Neural progenitor cell (in vitro differentiated cells): ENCODE measurements around the gene GGTLC1. TPM values are rescaled to one million over a fixed set of nuclear protein-coding genes. Genes with fewer than 3 reads are reported as not detected.

Experiments
- DNase-seq: peaks from one replicate; pipeline ENCODE4 v3.0.0-alpha.2; 2016; ENCODE audit warnings: low spot score
- H2AFZ ChIP-seq: fragments of 200-600 bp; sonication (generic); replicated peaks from 2 replicates; pipeline ENCODE4 v1.6.1; 2016; ENCODE audit warnings: antibody characterized with exemption
- H3F3A ChIP-seq: fragments of 200-600 bp; sonication (generic); 2 replicates; pipeline ENCODE4 v1.6.1; 2016; ENCODE audit warnings: antibody characterized with exemption, low read depth
- H3K27ac ChIP-seq: fragments of 200-600 bp; sonication (generic); 2 replicates; pipeline ENCODE4 v1.5.1; 2016; ENCODE audit warnings: mild to moderate bottlenecking
- H3K27me3 ChIP-seq: fragments of 200-600 bp; sonication (generic); 2 replicates; pipeline ENCODE4 v1.6.1; 2016; ENCODE audit warnings: mild to moderate bottlenecking, moderate library complexity
- H3K36me3 ChIP-seq: fragments of 200-600 bp; sonication (generic); 2 replicates; pipeline ENCODE4 v1.5.1; 2016
- H3K4me1 ChIP-seq: fragments of 200-600 bp; sonication (generic); 2 replicates; pipeline ENCODE4 v1.6.1; 2016; ENCODE audit warnings: mixed run types
- H3K4me2 ChIP-seq: fragments of 200-600 bp; sonication (generic); 2 replicates; pipeline ENCODE4 v1.6.1; 2016
- H3K4me3 ChIP-seq: fragments of 200-600 bp; sonication (generic); 2 replicates; pipeline ENCODE4 v1.5.1; 2016
- H3K79me2 ChIP-seq: fragments of 200-600 bp; sonication (generic); 2 replicates; pipeline ENCODE4 v1.6.1; 2016; ENCODE audit warnings: low read depth
- H3K9ac ChIP-seq: fragments of 200-600 bp; sonication (generic); 2 replicates; pipeline ENCODE4 v1.6.1; 2016
- H3K9me3 ChIP-seq: fragments of 200-600 bp; sonication (generic); 2 replicates; pipeline ENCODE4 v1.5.1; 2016; ENCODE audit warnings: low read depth
- H4K20me1 ChIP-seq: fragments of 200-600 bp; sonication (generic); 2 replicates; pipeline ENCODE4 v1.6.1; 2016; ENCODE audit warnings: low read depth
- H3K27ac Mint-ChIP-seq: 3 replicates; pipeline ENCODE4 v1.8.0; 2021; ENCODE audit warnings: mixed read lengths
- H3K27me3 Mint-ChIP-seq: 2 replicates; pipeline ENCODE4 v1.8.0; 2022; ENCODE audit warnings: low read depth, mild to moderate bottlenecking, inconsistent platforms, moderate library complexity, mixed read lengths; ENCODE audit not compliant: insufficient read depth
- H3K36me3 Mint-ChIP-seq: 3 replicates; pipeline ENCODE4 v1.8.0; 2021; ENCODE audit warnings: mixed read lengths
- H3K4me1 Mint-ChIP-seq: 3 replicates; pipeline ENCODE4 v1.8.0; 2021; ENCODE audit warnings: mixed read lengths
- H3K4me3 Mint-ChIP-seq: 3 replicates; pipeline ENCODE4 v1.8.0; 2021; ENCODE audit warnings: mild to moderate bottlenecking, moderate library complexity, mixed read lengths
- H3K9me3 Mint-ChIP-seq: 3 replicates; pipeline ENCODE4 v1.8.0; 2020; ENCODE audit warnings: mixed read lengths
- CTCF ChIP-seq: fragments of 200-600 bp; sonication (generic); IDR thresholded peaks from 2 replicates; pipeline ENCODE4 v1.5.1; 2017; ENCODE audit warnings: antibody characterized with exemption, mild to moderate bottlenecking
- EZH2 ChIP-seq: fragments of 200-600 bp; sonication (generic); IDR thresholded peaks from 2 replicates; pipeline ENCODE4 v1.6.1; 2017; ENCODE audit warnings: antibody characterized with exemption, mild to moderate bottlenecking, moderate library complexity
- EZH2phosphoT487 ChIP-seq: fragments of 200-600 bp; sonication (generic); IDR thresholded peaks from 2 replicates; pipeline ENCODE4 v1.6.1; 2017; ENCODE audit warnings: antibody characterized with exemption
- total RNA-seq: library from RNA; depleted of rRNA; stranded (reverse); fragments of >200 nt; gene quantifications from 2 replicates; pipeline ENCODE4 v1.2.3, GENCODE V29; 2015; ENCODE audit warnings: low replicate concordance

GGTLC1 gene
- not detected in 2 replicates for total RNA-seq

- no peaks in the 10 kb centered on the region for H3K9me3 Mint-ChIP-seq
- H3F3A ChIP-seq, result no peaks in the 10 kb centered on the region
- H3K36me3 ChIP-seq, result no peaks in the 10 kb centered on the region
- TF ChIP-seq CTCF, result no peak
- TF ChIP-seq EZH2, result no peak
- TF ChIP-seq EZH2phosphoT487, result no peak
- no peak within 1 kb of the TSS for H3K4me3 ChIP-seq
- H3K4me1 Mint-ChIP-seq, result no peaks in the 10 kb centered on the region
- H3K36me3 Mint-ChIP-seq, result no peaks in the 10 kb centered on the region
- H3K27me3 ChIP-seq, result no peaks in the 10 kb centered on the region
- peaks cover 2% of the 10 kb centered on the region for H3K27me3 Mint-ChIP-seq
- no peaks in the 10 kb centered on the region for H4K20me1 ChIP-seq
- no peak for DNase-seq
- H2AFZ ChIP-seq, result no peak within 1 kb of the TSS
- no peaks in the 10 kb centered on the region for H3K4me1 ChIP-seq
- no peak within 1 kb of the TSS for H3K27ac Mint-ChIP-seq
- no peak within 1 kb of the TSS for H3K9ac ChIP-seq
- no peak within 1 kb of the TSS for H3K27ac ChIP-seq
- H3K79me2 ChIP-seq, result no peaks in the 10 kb centered on the region
- H3K9me3 ChIP-seq, result no peaks in the 10 kb centered on the region
- no peak within 1 kb of the TSS for H3K4me2 ChIP-seq
- no peak within 1 kb of the TSS for H3K4me3 Mint-ChIP-seq
These were observed at the start of gene GGTLC1 for GRCh38 chr20:23988561-23988960. GGTLC1 (minus strand) TSS chr20:23988779; CDS start chr20:23986611, 2,168 bp downstream.

DNA sequence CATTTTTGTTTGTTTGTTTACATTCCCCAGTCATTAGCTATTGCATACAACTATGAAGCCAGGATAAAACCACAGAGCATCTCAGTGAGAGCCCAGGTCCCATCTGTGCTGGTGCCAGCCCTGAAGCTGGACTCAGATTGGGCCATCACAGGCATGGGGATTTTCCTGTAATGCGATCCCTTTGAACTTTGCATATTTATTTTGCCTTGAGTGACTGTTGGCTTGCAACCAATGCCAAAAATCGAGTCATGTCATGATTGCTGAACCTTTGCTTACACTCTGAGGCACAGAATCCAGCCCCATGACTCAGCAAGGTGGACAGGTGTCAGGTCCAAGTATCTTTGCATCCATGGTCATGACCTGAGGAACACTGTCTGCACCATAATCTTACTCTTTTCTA, 46.2 kb upstream of the GGTLC1 start:
- H3K79me2 ChIP-seq, result no peaks in the 10 kb centered on the region
- Mint-ChIP-seq H3K27ac (no peak overlapping the region), H3K27me3 (peaks cover 2% of the 10 kb centered on the region), H3K4me1 (no peaks in the 10 kb centered on the region), H3K4me3 (no peak overlapping the region), H3K9me3 (peaks cover 2% of the 10 kb centered on the region), H3K36me3 (no peaks in the 10 kb centered on the region)
- H2AFZ ChIP-seq, result no peak overlapping the region
- no peaks in the 10 kb centered on the region for H3K36me3 ChIP-seq
- TF ChIP-seq EZH2 (no peak), EZH2phosphoT487 (no peak), CTCF (no peak)
- H3K27ac ChIP-seq, result no peak overlapping the region
- DNase-seq, result no peak
- no peak overlapping the region for H3K4me2 ChIP-seq
- no peak overlapping the region for H3K9ac ChIP-seq
- no peaks in the 10 kb centered on the region for H3F3A ChIP-seq
- no peaks in the 10 kb centered on the region for H4K20me1 ChIP-seq
- no peak overlapping the region for H3K4me3 ChIP-seq
- no peaks in the 10 kb centered on the region for H3K27me3 ChIP-seq
- H3K9me3 ChIP-seq, result no peaks in the 10 kb centered on the region
- no peaks in the 10 kb centered on the region for H3K4me1 ChIP-seq

DNA sequence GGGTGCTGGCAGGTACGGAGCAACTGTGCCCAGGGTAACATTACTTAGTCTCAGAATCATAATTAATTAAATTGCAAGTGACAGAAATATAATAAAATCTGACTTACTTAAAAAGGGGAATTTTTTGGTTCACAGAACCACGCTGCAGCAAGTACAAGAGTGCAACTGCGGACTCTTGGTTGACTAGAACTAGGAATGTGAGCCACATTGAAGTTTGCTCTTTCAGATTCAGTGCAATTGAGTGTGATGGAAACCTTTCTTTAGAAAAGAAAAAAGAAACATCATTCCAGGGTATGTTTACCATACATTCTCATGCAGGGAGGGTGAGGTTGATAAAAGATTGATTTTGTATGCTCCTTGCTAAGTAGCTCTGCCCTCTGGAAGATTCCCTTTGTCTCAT, 45.0 kb upstream of the GGTLC1 start:
- no peak overlapping the region for H3K4me3 Mint-ChIP-seq
- H3K36me3 ChIP-seq, result no peaks in the 10 kb centered on the region
- no peak overlapping the region for H3K27ac ChIP-seq
- TF ChIP-seq CTCF (no peak), EZH2phosphoT487 (no peak), EZH2 (no peak)
- H3K4me2 ChIP-seq, result no peak overlapping the region
- H3K9me3 ChIP-seq, result no peaks in the 10 kb centered on the region
- H3K4me1 ChIP-seq, result no peaks in the 10 kb centered on the region
- no peaks in the 10 kb centered on the region for H3K4me1 Mint-ChIP-seq
- no peaks in the 10 kb centered on the region for H3K27me3 ChIP-seq
- no peak overlapping the region for H2AFZ ChIP-seq
- no peak for DNase-seq
- no peaks in the 10 kb centered on the region for H3F3A ChIP-seq
- H3K9me3 Mint-ChIP-seq, result peaks cover 2% of the 10 kb centered on the region
- no peak overlapping the region for H3K27ac Mint-ChIP-seq
- no peaks in the 10 kb centered on the region for H4K20me1 ChIP-seq
- peaks cover 2% of the 10 kb centered on the region for H3K27me3 Mint-ChIP-seq
- no peaks in the 10 kb centered on the region for H3K79me2 ChIP-seq
- H3K36me3 Mint-ChIP-seq, result no peaks in the 10 kb centered on the region
- H3K4me3 ChIP-seq, result no peak overlapping the region
- no peak overlapping the region for H3K9ac ChIP-seq

DNA sequence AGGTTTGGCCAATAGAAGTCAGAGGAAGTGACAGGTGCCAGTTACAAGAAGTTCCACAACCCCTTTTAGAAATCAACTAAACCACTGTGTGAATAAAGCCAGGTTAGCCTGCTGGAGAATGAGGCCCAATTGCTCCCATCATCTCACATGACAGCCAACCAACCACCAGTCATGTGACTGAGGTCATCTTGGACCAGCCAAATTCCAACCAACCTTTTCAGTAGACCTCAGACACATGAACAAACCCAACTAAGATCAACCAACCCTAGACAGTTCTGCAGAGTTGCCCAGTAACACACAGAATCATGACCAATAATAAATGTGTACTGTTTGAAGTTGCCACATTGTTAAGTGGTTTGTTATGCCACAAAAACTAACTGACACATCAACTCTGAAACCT, 44.6 kb upstream of the GGTLC1 start:
- Histone ChIP-seq H3K27me3 (no peaks in the 10 kb centered on the region), H3K9me3 (no peaks in the 10 kb centered on the region), H4K20me1 (no peaks in the 10 kb centered on the region), H3K4me2 (no peak overlapping the region), H2AFZ (no peak overlapping the region), H3K79me2 (no peaks in the 10 kb centered on the region), H3K36me3 (no peaks in the 10 kb centered on the region), H3K4me1 (no peaks in the 10 kb centered on the region), H3K27ac (no peak overlapping the region), H3F3A (no peaks in the 10 kb centered on the region), H3K4me3 (no peak overlapping the region), H3K9ac (no peak overlapping the region)
- no peak overlapping the region for H3K4me3 Mint-ChIP-seq
- H3K27ac Mint-ChIP-seq, result no peak overlapping the region
- H3K9me3 Mint-ChIP-seq, result peaks cover 2% of the 10 kb centered on the region
- H3K4me1 Mint-ChIP-seq, result no peaks in the 10 kb centered on the region
- no peak for DNase-seq
- TF ChIP-seq EZH2 (no peak), CTCF (no peak), EZH2phosphoT487 (no peak)
- no peaks in the 10 kb centered on the region for H3K36me3 Mint-ChIP-seq
- H3K27me3 Mint-ChIP-seq, result peaks cover 2% of the 10 kb centered on the region
